ENCODE results near the gene SLC2A13. TPM values are rescaled to one million over a fixed set of nuclear protein-coding genes. Genes with fewer than 3 reads are reported as not detected.
"Not testable (repeated sequence)": the region's sequence is repeated elsewhere in the genome, so short reads cannot be mapped to it uniquely, and the experiment has no call there.

Gene SLC2A13
- total RNA-seq, 1 donor from 2014 or later = 14.0 TPM

- no peak for DNase-seq
These were observed 1.2 kb downstream of the SLC2A13 start for GRCh38 chr12:40104461-40105264.

GRCh38 chr12:40103043-40103442 is 2.8 kb downstream of the SLC2A13 start:
- no peak for DNase-seq

GRCh38 chr12:40101747-40102146 is 4.1 kb downstream of the SLC2A13 start:
- DNase-seq = no peak

GRCh38 chr12:40099423-40099853 is 6.4 kb downstream of the SLC2A13 start:
- no peak for DNase-seq

- no peak for DNase-seq
These were observed 7.3 kb downstream of the SLC2A13 start for GRCh38 chr12:40098406-40099145.

- no peak for DNase-seq
These were observed 12.4 kb downstream of the SLC2A13 start for GRCh38 chr12:40093512-40093911.

GRCh38 chr12:40086471-40086870 is 19.4 kb downstream of the SLC2A13 start:
- no peak for DNase-seq

- no peak for DNase-seq
These were observed 27.6 kb downstream of the SLC2A13 start for GRCh38 chr12:40078266-40078665.

GRCh38 chr12:40075458-40075857 is 30.4 kb downstream of the SLC2A13 start:
- no peak for DNase-seq

- no peak for DNase-seq
These were observed 37.5 kb downstream of the SLC2A13 start for GRCh38 chr12:40068416-40068815.

- DNase-seq = no peak
These were observed 40.2 kb downstream of the SLC2A13 start for GRCh38 chr12:40065636-40066035.

GRCh38 chr12:40063414-40063813 is 42.5 kb downstream of the SLC2A13 start:
- DNase-seq = no peak

- DNase-seq = no peak
These were observed 47.1 kb downstream of the SLC2A13 start for GRCh38 chr12:40058721-40059190.

GRCh38 chr12:40056373-40056772 is 49.5 kb downstream of the SLC2A13 start:
- no peak for DNase-seq

- no peak for DNase-seq
These were observed 50.1 kb downstream of the SLC2A13 start for GRCh38 chr12:40055776-40056175.

- DNase-seq = no peak
These were observed 50.7 kb downstream of the SLC2A13 start for GRCh38 chr12:40055228-40055579.

GRCh38 chr12:40054555-40055227 is 51.2 kb downstream of the SLC2A13 start:
- no peak for DNase-seq

GRCh38 chr12:40049268-40049667 is 56.6 kb downstream of the SLC2A13 start:
- DNase-seq = no peak

- not testable (repeated sequence) for DNase-seq
These were observed 58.9 kb downstream of the SLC2A13 start for GRCh38 chr12:40047002-40047401.

- no peak for DNase-seq
These were observed 60.2 kb downstream of the SLC2A13 start for GRCh38 chr12:40045656-40046055.

- no peak for DNase-seq
These were observed 61.5 kb downstream of the SLC2A13 start for GRCh38 chr12:40044396-40044795.

GRCh38 chr12:40039598-40039997 is 66.3 kb downstream of the SLC2A13 start:
- DNase-seq = no peak

GRCh38 chr12:40038619-40039018 is 67.3 kb downstream of the SLC2A13 start:
- DNase-seq = no peak
